GM10266 (cell line): ENCODE results near the gene MTO1.

Experiments used
- DNase-seq: peaks from one replicate; pipeline ENCODE4 v3.0.0; 2012; ENCODE audit errors: extremely low spot score
- TF ChIP-seq, protein P1 (sequence below): IDR thresholded peaks from 2 replicates; pipeline ENCODE4 v1.5.1; 2012; ENCODE audit warnings: mild to moderate bottlenecking, low read depth; ENCODE audit not compliant: control insufficient read depth, insufficient read depth; ENCODE audit errors: missing control alignments

The MTO1 gene

DNA sequence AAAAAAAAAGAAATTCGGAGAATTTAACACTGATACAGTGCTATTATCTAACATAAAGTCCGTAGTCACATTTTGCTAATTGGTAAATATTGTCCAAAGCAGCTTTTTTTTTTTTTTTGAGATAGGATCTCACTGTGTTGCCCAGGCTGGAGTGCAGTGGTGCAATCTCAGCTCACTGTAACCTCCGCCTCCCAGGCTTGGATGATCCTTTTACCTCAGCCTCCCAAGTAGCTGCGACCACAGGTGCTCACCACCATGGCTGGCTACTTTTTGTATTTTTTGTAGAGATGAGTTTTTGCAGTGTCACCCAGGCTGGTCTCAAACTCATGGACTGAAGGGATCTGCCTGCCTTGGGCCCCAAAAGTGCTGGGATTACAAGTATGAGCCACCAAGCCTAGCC lies 15.9 kb downstream of the MTO1 start:
- TF ChIP-seq, protein P1, sequence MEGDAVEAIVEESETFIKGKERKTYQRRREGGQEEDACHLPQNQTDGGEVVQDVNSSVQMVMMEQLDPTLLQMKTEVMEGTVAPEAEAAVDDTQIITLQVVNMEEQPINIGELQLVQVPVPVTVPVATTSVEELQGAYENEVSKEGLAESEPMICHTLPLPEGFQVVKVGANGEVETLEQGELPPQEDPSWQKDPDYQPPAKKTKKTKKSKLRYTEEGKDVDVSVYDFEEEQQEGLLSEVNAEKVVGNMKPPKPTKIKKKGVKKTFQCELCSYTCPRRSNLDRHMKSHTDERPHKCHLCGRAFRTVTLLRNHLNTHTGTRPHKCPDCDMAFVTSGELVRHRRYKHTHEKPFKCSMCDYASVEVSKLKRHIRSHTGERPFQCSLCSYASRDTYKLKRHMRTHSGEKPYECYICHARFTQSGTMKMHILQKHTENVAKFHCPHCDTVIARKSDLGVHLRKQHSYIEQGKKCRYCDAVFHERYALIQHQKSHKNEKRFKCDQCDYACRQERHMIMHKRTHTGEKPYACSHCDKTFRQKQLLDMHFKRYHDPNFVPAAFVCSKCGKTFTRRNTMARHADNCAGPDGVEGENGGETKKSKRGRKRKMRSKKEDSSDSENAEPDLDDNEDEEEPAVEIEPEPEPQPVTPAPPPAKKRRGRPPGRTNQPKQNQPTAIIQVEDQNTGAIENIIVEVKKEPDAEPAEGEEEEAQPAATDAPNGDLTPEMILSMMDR: no peak
- DNase-seq: no peak

DNA sequence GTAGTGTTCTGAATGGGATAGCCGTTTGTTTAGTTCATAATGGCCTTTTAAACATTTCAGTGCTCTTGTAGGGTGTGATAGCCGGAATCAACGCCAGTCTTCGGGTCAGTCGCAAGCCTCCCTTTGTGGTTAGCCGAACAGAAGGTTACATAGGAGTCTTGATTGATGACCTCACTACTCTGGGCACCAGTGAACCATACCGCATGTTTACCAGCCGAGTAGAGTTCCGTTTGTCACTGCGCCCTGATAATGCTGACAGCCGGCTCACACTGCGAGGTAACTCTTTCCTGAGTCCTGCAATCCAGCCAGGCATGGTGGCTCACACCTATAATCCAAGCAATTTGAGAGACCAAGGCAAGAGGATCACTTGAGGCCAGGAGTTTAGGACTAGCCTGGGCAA lies 20.4 kb downstream of the MTO1 start:
- no peak for DNase-seq
- TF ChIP-seq, protein P1: no peak

DNA sequence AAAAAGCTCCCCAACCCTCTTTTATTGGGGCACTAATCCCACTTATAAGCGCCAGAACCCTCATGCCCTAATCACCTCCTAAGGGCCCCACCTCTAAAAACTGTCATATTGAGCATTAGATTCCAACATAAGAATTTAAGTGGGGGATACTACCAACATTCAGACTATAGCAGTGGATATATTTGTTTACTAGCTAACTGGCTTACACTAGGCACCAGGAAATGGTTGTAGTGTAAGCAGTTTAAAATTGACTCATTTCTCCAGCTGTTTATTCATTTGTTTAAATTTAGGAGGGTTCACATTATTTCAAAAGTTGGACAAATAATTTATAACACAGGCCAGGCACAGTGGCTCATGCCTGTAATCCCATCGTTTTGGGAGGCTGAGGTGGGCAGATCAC lies 22.9 kb downstream of the MTO1 start:
- TF ChIP-seq, protein P1: no peak
- DNase-seq: no peak

DNA sequence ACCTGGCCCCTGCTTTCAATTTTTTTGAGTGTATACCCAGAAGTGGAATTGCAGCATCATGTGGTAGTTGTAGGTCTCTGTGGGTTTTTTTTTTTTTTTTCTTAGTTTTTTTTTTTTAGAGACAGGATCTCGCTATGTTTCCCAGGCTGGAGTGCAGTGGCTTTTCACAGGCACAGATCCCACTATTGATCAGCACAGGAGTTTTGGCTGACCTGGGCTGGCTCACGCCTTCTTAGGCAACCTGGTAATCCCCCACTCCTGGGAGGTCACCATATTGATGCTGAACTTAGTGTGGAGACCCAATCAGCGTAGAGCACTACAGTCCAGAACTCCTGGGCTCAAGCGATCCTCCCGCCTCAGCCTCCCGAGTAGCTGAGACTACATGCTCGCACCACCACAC lies 25.9 kb downstream of the MTO1 start:
- TF ChIP-seq, protein P1: no peak
- DNase-seq: no peak

DNA sequence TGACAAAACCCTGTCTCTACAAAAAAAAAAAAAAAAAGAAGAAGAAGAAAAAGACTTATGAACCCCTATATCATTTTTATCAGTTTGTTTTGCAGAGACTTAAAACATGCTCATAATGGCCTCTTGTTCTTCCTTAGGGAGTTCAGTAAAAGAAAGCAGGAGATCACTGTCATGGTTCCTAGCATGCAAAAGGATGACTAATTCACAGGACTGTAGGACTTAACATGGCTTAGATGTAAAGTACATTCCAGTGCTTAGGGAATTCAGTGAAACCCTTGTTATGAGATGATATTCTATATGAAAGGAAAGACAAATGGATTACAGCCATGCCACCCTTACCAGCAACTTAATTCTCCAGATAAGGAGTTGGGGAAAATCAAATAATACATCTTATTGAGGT lies 29.8 kb downstream of the MTO1 start:
- TF ChIP-seq, protein P1: no peak
- DNase-seq: no peak

DNA sequence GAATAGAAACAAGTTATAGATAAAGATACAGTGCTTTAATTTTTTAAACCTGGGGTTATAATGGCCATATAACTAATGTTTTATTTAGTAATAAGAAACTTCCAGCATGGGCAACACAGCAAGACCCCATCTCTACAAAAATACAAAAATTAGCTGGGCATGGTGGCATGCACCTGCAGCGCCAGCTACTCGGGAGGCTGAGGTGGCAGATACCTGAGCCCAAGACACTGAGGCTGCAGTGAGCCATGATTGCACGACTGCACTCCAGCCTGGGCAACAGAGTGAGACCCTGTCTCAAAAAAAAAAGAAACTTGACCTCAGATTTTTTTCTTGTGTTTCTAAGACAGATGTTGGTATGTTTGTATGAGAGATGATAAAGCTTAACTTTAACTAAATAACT lies 36.4 kb downstream of the MTO1 start:
- TF ChIP-seq, protein P1: no peak
- DNase-seq: no peak

DNA sequence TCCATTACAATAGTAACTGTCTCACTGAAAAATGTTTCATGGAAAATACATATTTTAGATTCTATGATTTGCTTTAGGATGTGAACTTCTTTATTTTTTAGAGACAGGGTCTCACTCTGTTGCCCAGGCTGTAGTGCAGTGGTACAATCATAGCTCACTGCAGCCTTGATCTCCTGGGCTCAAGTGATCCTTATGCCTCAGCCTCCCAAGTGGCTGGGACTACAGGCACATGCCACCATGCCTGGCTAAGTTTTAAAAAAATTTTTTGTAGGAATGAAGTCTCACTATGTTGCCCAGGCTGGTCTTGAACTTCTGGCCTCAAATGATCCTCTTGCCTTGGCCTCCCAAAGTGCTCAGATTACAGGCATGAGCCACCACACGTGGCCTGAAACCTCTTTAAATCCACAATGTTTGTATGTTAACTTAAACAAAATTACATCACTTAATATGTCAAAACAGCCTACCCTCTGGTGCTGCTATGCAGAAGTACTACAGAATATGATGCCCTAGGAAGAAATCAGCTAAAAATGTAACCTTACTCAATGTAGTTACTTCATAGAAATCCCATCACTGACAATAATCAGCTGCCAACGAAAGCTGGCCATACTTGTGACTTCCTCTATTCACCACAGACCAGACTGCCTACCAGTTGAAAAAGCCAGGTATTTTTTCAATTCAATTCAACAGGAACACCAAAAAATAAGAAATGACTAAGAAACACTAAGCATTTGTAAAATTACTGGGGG lies 41.7 kb downstream of the MTO1 start:
- DNase-seq: no peak
- TF ChIP-seq, protein P1: no peak
